HuH-7 (cell line): ENCODE results near the gene FBRS.
A peak's percentile ranks its signal among the peaks of the same experiment; 100 is the strongest.
"Not testable (repeated sequence)": the region's sequence is repeated elsewhere in the genome, so short reads cannot be mapped to it uniquely, and the experiment has no call there.

Source experiments
- DNase-seq: peaks from one replicate; pipeline ENCODE4 v3.0.0; 2011; ENCODE audit warnings: low spot score

FBRS gene

GRCh38 chr16:30657866-30658730 is at the start of gene FBRS:
TSS of gene FBRS (plus strand) at chr16:30658431. CDS start at chr16:30659519, 1,088 bp downstream.
- peak; percentile 97 for DNase-seq

- peak; percentile 45 for DNase-seq
Measured at GRCh38 chr16:30609002-30609925, 49.0 kb upstream of the FBRS start.

- DNase-seq = peak; percentile 94
Measured at GRCh38 chr16:30609926-30610839, 48.0 kb upstream of the FBRS start, which contains the start of gene ZNF689. TSS of gene ZNF689 (minus strand) at chr16:30610389. CDS start at chr16:30610041, 348 bp downstream.

GRCh38 chr16:30615358-30616091 is 42.7 kb upstream of the FBRS start:
- peak; percentile 78 for DNase-seq

- DNase-seq = no peak
Measured at GRCh38 chr16:30619202-30619601, 39.0 kb upstream of the FBRS start.

- no peak for DNase-seq
Measured at GRCh38 chr16:30619638-30620037, 38.6 kb upstream of the FBRS start.

GRCh38 chr16:30620169-30620568 is 38.1 kb upstream of the FBRS start:
- DNase-seq = no peak

- no peak for DNase-seq
Measured at GRCh38 chr16:30621765-30622164, 36.5 kb upstream of the FBRS start.

- no peak for DNase-seq
Measured at GRCh38 chr16:30622455-30623032, 35.7 kb upstream of the FBRS start.

GRCh38 chr16:30623536-30624283 is 34.5 kb upstream of the FBRS start:
- DNase-seq = no peak

GRCh38 chr16:30626236-30626635 is 32.0 kb upstream of the FBRS start:
- no peak for DNase-seq

- DNase-seq = peak; percentile 59
Measured at GRCh38 chr16:30628628-30629540, 29.3 kb upstream of the FBRS start.

- DNase-seq = not testable (repeated sequence)
Measured at GRCh38 chr16:30632454-30632853, 25.8 kb upstream of the FBRS start.

GRCh38 chr16:30633526-30633925 is 24.7 kb upstream of the FBRS start:
- DNase-seq = no peak

GRCh38 chr16:30636599-30636998 is 21.6 kb upstream of the FBRS start:
- DNase-seq = no peak

- DNase-seq = not testable (repeated sequence)
Measured at GRCh38 chr16:30637139-30637538, 21.1 kb upstream of the FBRS start.

GRCh38 chr16:30637944-30638343 is 20.3 kb upstream of the FBRS start:
- no peak for DNase-seq

GRCh38 chr16:30641378-30641982 is 16.8 kb upstream of the FBRS start:
- no peak for DNase-seq
